Fibroblast of skin of left quadriceps (primary cell): ENCODE data around the gene PSPH.
"Not testable (repeated sequence)": the region's sequence is repeated elsewhere in the genome, so short reads cannot be mapped to it uniquely, and the experiment has no call there.

Source experiments
- DNase-seq, 2 experiments: peaks; one replicate each; pipeline ENCODE4 v3.0.0-alpha.2; 2013; ENCODE audit warnings: low read depth in 2 of 2

PSPH gene

DNA sequence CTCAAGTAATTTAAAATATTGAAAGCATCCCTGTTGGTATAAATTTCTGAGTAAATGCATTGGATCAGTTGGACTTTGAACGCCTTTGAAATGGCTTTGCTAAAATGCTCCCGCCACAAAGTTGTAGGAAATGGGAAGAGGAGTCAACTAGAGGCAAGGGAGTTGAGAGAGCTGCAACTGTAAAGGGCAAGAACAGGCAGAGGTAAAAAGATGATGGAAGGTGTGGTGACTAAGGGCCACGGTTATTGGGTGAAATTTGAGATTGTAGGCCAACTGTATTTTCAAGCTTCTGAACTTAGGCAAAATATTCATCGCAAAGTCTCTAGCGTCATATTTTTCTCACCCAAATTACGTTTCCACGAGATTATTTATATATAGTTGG lies 12.2 kb upstream of the PSPH start:
- no peak for DNase-seq

DNA sequence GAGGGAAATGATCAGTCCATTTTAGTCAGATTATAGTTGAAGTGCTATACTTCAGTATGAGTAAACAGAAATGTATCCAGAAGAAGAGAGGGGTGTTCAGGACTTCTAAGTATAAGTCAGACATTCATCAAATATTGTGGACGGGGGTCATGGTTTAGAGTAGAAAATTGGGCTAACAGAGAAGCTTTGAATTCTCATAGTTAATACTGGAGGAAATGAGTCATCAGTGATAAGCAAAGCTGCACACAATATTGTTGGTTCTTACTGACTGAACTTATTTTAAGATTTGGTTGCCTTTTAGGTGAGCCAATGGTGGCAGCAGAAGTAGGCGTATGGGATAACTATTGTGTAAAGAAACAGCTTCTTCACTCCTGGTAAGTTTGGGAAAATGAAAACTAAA lies 11.1 kb upstream of the PSPH start:
- DNase-seq, result no peak

DNA sequence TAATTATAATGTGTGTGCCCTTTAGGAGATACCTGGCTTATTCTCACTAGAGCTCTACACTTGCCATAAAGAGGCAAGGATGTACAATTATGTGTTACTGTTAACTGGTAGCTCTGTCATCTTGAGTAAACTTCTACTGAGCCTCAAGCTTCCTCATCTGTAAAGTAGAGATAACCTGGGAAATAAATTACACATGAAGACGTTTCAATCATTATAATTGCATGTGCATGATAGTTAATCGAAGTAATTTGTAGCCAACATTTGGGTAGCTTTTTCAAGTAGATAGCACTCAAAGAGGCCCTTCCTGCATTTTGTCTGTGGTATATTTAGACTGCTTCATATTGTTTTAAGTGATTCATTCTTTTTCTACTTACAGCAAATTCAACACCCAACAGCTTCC lies 2.7 kb upstream of the PSPH start:
- no peak for DNase-seq

DNA sequence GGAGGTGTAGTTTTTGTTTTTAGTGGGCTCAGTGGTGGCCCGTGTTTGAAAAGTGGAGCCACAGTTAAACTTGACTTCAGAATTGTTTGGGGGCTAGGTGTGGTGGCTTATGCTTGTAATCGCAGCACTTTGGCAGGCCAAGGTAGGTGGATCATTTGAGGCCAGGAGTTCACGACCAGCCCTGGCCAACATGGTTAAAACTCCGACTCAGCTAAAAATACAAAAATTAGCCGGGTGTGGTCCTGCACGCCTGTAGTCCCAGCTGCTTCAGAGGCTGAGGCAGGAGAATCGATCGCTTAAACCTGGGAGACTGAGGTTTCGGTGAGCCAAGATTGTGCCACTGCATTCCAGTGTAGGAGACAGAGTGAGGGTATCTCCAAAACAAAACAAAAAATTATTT lies 2.1 kb upstream of the PSPH start:
- DNase-seq, result no peak

DNA sequence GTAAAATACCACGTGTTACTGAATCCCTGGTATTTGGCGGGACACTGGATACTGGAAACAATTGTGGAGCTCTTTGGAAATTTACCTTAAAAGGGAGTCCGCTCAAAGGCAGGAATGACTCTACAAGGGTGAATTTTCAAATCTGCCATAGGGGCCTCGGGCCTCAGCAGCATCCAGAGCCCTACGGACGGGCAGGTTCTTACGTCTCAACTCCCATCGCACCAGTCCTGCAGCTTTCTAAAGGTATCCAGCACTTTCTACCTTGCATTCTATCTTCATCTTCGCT lies 248 bp downstream of the PSPH start:
- no peak for DNase-seq

DNA sequence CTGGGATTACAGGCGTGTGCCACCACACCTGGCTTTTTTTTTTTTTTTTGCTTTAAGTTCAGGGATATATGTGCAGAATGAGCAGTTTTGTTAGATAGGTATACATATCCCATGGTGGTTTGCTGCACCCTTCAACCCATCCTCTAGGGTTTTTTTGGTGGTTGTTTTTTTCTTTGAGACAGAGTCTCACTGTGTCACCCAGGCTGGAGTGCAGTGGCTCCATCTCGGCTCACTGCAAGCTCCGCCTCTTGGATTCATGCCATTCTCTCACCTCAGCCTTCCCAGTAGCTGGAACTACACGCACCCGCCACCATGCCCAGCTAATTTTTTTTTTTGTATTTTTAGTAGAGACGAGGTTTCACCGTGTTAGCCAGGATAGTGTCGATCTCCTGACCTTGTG lies 2.5 kb downstream of the PSPH start:
- DNase-seq, result not testable (repeated sequence)

DNA sequence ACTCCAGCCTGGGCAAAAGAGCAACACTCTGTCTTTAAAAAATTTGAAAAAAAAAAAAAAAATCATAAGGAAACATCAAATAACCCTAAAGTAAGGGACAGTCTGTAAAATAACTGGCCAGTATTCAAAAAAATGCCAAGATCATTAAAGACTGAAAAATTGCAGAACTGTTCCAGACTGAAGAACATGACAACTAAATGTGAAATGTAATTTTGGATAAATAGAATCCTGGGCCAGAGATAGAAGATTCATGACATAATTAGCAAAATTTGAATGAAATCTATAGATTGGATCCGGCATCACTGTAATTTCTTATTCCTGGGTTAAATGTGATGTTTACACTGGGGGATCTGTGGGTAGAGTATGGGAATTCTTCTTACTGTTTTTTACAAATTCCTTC lies 3.0 kb downstream of the PSPH start:
- no peak for DNase-seq

DNA sequence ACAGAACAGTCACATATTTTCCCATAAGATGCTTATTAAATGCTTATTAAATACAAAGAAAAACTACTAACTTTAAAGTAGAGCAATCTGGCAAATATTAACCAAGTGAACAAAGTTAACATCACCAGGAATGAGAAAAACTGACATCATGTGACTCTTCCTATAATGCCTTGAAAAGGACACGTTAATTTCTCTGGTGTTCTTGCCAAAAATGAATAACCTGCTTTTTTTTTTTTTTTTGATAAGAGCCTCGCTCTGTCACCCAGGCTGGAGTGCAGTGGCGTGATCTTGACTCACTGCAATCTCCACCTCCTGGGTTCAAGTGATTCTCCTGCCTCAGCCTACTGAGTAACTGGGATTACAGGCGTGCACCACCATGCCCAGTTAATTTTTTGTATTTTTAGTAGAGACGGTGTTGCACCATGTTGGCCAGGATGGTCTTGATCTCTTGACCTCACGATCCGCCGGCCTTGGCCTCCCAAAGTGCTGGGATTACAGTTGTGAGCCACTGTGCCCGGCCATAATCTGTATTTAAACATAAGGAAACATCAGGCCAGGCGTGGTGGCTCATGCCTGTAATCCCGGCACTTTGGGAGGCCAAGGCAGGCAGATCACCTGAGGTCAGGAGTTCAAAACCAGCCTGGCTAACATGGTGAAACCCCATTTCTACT lies 3.7 kb downstream of the PSPH start:
- not testable (repeated sequence) for DNase-seq

DNA sequence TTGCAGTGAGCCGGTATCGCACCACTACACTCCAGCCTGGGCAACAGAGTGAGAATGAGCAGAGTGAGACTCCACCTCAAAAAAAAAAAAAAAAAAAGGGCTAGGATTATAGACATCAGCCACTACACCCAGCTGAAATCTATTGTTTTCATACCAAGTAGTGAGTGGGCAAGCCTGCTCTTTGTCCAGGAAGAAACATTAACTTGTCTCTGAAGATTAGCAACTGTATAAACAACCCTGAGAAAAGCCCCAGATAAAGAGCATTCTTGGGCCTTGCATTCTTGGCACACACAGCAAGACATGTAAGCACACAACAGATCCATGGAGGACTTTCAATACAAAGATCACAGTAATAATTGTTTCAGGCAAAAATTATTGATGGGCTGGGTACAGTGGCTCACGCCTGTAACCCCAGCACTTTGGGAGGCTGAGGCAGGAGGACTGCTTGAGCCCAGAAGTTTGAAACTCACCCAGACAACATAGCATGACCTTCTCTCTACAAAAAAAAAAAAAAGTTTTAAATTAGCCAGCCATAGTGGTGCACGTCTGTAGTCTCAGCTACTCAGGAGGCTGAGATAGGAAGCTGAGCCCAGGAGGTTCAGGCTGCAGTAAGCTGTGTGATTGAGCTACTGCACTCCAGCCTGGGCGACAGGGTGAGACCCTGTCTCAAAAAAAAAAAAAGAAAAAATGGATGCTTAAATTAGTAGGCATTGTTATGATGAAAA lies 4.4 kb downstream of the PSPH start:
- peak in 1 of 2 experiments; percentile 49 for DNase-seq

DNA sequence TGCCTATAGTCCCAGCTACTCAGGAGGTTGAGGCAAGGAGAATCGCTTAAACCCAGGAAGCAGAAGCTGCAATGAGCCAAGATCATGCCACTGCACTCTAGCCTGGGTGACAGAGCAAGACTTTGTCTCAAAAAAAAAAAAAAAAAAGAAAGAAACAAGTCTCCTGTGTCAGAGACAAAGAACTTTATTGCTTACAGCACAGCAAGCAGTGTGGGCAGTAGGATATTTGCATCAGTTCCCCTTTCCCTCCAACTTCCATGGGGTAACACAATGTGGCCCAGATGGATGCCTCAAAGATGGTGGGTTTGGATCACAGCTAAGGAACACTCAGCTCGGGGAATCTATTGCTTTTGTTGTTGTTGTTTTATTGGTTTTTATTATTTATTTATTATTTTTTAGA lies 5.5 kb downstream of the PSPH start:
- not testable (repeated sequence) for DNase-seq

DNA sequence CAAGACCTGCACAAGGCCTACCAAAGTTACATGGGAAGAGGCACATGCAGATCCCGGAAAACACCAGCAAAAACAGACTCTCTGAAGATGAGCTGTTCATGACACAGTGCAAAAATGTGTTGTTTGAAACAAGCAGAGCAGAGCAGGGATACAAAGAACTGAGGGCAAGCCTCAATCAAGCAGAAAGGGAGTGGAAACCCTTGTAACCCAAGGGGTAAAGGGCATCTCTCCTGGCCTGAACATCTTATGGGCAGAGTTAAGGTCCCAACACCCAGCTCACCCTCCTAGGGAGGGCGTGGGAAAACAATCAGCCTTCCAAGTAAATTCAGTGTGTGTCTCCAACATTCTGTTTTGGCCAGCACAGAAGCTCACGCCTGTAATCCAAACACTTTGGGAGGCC lies 10.5 kb downstream of the PSPH start:
- no peak for DNase-seq

DNA sequence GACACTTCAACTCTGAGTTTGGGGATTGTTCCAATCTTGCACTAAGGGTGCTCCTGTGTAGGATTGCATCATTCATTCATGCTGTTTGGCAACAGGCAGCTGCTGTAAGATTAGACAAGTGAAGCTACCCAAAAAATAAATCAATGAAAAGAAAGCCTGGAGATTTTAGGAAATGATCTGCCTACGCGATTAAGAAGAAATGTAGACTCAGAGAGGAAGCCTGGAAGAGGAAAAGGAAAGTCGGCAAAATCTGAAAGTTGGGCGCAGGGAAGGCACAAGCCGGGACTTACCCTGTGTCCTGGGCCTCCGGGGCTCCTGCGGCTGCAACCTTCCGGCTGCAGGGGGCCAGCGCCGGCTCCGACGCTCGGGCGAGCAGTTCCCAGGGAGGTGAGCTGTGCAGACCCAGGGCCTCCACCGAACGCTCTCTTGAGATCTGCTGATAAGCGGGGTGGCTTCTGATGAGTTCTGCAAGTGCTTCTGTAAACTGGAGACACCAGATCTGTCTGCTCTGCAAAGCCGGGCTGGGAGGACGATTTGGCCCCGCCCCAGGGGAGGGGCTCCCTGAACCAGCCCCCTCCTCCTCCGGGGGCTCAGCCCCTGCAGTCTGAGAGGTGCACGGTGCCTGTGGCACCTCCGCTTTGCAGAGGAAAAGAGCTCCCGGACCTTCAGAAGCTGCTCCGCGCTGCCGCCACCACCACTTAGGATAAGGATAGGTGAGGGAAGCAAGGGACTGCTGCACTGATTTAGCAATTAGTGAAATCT lies 17.4 kb downstream of the PSPH start:
- peak; percentile 49 to 57 for DNase-seq

DNA sequence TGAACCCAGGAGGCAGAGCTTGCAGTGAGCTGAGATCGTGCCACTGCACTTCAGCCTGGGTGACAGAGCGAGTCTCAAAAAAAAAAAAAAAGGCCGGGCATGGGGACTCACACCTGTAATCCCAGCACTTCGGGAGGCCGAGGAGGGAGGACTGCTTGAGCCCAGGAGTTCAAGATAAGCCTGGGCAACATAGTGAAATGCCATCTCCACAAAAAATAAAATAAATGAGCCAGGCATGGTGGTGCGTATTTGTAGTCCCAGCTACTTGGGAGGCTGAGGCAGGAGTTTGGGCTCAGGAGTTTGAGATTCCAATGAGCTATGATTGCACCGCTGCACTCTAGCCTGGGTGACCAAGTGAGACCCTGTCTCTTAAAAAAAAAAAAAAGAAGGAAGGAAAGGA lies 18.7 kb downstream of the PSPH start:
- DNase-seq, result not testable (repeated sequence)

DNA sequence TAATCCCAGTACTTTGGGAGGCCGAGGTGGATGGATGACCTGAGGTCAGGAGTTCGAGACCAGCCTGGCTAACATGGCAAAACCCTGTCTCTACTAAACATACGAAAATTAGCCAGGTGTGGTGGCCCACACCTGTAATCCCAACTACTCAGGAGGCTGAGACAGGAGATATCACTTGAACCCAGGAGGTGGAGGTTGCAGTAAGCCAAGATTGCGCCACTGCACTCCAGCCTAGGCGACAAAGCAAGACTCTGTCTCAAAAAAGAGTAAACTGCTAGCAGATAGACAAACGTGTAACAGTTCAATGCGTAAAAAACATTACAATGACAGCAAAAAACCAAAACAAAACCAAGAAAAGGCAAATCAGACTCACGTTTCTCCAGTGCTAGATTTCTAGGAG lies 19.7 kb downstream of the PSPH start:
- DNase-seq, result not testable (repeated sequence)

DNA sequence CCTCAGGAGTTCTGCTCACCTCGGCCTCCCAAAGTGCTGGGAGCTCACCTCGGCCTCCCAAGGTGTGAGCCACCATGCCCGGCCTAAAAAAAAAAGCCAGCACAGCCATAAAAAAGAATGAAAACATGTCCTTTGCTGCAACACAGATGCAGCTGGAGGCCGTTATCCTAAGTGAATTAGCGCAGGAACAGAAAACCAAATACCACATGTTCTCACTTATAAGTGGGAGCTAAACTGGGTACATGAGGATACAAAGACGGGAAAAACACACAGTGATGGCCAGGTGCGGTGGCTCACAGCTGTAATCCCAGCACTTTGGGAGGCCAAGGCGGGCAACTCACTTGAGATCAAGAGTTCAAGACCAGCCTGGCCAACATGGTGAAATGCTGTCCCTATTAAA lies 20.9 kb downstream of the PSPH start:
- no peak for DNase-seq

DNA sequence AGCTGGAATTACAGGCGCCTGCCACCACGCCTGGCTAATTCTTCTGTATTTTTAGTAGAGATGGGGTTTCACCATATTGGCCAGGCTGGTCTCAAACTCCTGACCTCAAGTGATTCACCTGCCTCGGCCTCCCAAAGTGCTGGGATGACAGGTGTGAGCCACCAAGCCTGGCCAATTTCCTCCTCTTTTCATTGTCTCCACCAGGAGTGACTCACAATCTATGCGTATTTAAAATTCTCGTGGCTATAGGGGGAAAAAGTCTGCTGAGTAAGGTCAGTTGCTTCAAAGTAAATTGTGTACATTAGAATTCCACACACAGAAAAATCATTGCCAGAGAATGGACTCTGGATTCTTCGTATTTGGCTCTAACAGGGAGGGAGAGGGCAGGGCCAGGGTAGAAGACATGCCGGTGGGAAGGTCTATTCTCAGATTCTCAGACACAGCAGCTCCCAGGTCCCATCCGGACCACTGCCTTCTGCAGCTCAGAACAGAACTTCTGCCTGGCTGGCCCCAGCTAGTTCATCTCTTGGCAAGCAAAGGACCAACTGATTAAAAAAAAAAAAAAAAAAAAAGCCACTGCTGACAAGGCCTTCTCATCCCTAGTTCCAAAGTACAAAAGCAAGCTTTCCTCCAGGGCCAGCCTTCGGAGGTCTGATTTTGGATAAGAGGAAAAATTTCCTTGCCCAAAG lies 22.2 kb downstream of the PSPH start:
- no peak for DNase-seq

DNA sequence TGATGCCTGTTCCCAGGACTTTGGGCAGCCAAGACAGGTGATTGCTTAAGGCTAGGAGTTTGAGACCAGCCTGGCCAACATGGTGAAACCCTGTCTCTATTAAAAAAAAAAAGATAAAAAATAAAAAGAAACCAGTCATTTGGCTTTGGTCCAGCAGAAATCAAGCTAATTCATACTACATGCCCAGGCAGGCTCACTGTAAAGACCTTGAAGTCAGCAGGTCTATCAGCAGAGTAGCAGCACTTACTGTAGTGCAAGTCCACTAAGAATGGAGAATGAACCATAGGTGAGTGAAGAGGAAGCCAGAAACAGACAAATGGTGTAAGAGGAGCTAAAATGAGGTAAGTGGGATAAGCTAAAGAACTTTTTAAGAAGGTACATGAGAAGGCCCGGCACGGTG lies 24.7 kb downstream of the PSPH start:
- DNase-seq, result no peak

DNA sequence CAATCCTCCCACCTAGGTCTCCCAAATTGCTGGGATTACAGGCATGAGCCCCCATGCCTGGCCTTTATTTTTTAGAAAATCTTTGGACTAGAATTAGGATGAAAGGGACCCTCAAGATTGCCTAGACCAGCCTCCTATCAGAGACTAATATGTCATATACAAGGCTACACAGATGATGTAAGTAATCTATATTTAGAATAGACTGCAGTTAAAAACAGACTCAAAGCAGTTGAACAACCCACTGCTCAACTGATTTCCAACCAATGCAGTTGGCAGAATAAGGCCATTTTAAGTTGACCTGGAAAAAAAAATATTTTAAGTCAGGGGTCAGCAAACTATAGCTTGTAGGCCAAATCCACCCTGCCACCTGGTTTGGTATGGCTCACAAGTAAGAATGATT lies 27.7 kb downstream of the PSPH start:
- DNase-seq, result no peak

DNA sequence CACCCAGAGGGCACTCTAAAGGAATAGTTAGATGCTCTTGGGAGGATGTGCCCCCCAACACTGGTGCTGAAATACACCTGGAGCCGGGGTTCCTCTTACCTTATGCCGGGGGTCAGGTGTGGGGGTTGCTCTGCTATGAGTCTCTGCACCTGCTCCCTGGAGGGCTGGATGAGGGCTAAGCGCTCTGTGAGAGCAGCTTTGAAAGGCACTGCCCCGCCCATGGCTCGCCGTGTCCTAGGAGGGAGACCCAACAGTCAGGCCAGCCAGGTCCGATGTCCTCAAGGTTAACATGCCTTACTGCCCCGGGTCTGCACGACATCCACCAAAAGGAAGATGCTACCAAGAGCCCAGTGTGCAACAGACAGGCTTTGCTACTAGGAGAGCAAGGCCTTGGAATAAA lies 31.7 kb downstream of the PSPH start:
- DNase-seq, result no peak

DNA sequence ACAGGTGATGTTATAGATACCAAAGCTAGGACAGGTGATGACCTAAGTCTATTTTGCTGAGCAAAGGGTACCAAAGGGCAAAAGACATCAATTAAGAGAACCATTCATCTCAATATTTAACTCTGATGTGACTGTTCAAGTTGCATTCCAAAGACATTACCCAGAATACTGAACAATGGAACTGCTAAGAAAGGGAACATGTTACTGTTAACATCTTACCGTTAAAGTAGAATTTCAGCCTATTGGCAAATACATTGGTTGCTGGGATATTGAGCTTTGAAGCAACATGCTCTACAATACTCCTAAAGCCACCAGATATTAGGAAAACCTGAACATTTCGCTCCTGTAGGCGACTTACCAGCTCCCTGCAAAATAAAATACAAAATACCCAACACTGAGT lies 34.2 kb downstream of the PSPH start:
- not testable (repeated sequence) for DNase-seq

DNA sequence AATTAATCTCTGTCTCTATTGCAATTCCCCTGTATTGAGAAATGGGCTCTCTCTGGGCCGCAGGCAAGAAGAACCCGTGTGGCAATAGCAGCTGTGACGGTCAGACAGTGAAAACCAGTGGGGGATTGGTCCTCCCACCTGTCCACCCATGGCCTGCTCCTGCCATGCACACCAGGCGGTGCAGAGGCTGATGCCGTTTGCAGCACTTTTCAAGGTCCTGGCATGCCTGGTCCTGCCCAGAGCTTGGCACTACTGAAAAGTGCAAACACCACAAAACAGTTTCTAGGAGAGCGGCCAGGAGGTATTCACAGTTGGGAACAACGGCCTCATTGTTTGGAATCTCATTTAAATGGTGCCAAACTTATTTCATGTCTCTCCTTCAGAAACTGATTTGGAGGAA lies 41.5 kb downstream of the PSPH start:
- no peak for DNase-seq

DNA sequence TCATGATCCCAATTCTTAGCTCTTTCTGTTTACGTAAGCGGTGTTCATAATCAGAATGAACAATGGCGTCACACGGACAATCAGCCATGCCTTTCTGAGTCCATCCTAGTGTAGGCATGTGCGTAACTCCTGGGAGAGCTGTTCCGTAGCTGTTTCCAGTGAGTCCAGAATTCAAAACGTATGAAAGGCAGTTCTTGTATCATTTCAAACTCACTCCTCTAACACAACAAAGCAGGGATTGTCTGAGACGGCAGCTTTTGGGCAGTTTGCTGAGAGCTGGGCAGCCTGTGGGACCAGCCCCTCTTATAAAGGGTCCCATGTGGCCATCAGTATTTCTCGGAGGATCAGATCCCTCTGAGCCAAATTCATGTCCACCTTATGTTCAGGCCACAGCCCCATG lies 43.4 kb downstream of the PSPH start:
- DNase-seq, result no peak
